CD14-positive monocyte (primary cell): ENCODE measurements around the gene ATF1. TPM values are rescaled to one million over a fixed set of nuclear protein-coding genes. Genes with fewer than 3 reads are reported as not detected.

Experiments used
- DNase-seq, 3 donors: peaks; one replicate each; pipeline ENCODE4 v3.0.0-alpha.2; 2011 to 2022
- H2AFZ ChIP-seq: 2 replicates; pipeline ENCODE4 v1.6.0; 2012; ENCODE audit warnings: mild to moderate bottlenecking, low read depth, low read length, inconsistent platforms; ENCODE audit not compliant: insufficient read depth, poor library complexity, severe bottlenecking
- H3K27ac ChIP-seq, 2 donors: 1 replicate in 1 of 2; 2 replicates in 1 of 2; pipeline ENCODE4 v1.5.1; 2012 to 2013; ENCODE audit warnings: low read length in 2 of 2, control low read depth in 1 of 2, inconsistent platforms in 1 of 2, low read depth in 1 of 2, mild to moderate bottlenecking in 1 of 2
- H3K27me3 ChIP-seq, 2 donors: one replicate each; pipeline versions ENCODE4 v1.6.0 to v1.6.1; 2011 to 2013; ENCODE audit warnings: low read length in 2 of 2; ENCODE audit not compliant: control insufficient read depth in 2 of 2, insufficient read depth in 2 of 2
- H3K36me3 ChIP-seq, 2 donors: replicated peaks in 1 of 2; 1 replicate in 1 of 2; 2 replicates in 1 of 2; pipeline versions ENCODE4 v1.5.1 to v1.6.1; 2012 to 2013; ENCODE audit warnings: low read length in 2 of 2, control low read depth in 1 of 2, inconsistent platforms in 1 of 2, mild to moderate bottlenecking in 1 of 2; ENCODE audit not compliant: insufficient read depth in 2 of 2, control insufficient read depth in 1 of 2
- H3K4me1 ChIP-seq, 2 donors: 1 replicate in 1 of 2; 2 replicates in 1 of 2; pipeline versions ENCODE4 v1.5.1 to v1.6.1; 2012 to 2013; ENCODE audit warnings: low read length in 2 of 2, control low read depth in 1 of 2, inconsistent platforms in 1 of 2, mild to moderate bottlenecking in 1 of 2, moderate library complexity in 1 of 2; ENCODE audit not compliant: insufficient read depth in 2 of 2, control insufficient read depth in 1 of 2
- H3K4me2 ChIP-seq: replicated peaks from 2 replicates; pipeline ENCODE3; 2012; ENCODE audit warnings: low read length, moderate library complexity, mild to moderate bottlenecking; ENCODE audit not compliant: poor library complexity, severe bottlenecking; ENCODE audit errors: extremely low read depth
- H3K4me3 ChIP-seq, 3 experiments: fragments of 200-600 bp in 1 of 3; sonication (generic) in 1 of 3; replicated peaks in 1 of 3; 1 replicate in 2 of 3; 2 replicates in 1 of 3; pipeline ENCODE4 v1.5.1; 2011 to 2013; ENCODE audit warnings: low read length in 3 of 3, mild to moderate bottlenecking in 3 of 3, control low read depth in 2 of 3, low read depth in 2 of 3, inconsistent platforms in 1 of 3, moderate library complexity in 1 of 3
- H3K79me2 ChIP-seq: 2 replicates; pipeline ENCODE4 v1.6.0; 2012; ENCODE audit warnings: mild to moderate bottlenecking, control low read depth, inconsistent platforms, low read length, moderate library complexity; ENCODE audit not compliant: insufficient read depth
- H3K9ac ChIP-seq: 2 replicates; pipeline ENCODE4 v1.6.0; 2017; ENCODE audit warnings: low read length, mild to moderate bottlenecking; ENCODE audit not compliant: insufficient read depth, poor library complexity, severe bottlenecking
- H3K9me3 ChIP-seq, 2 donors: replicated peaks in 1 of 2; 1 replicate in 1 of 2; 2 replicates in 1 of 2; pipeline versions ENCODE4 v1.5.1 to v1.6.1; 2012 to 2013; ENCODE audit warnings: low read length in 2 of 2, control low read depth in 1 of 2; ENCODE audit not compliant: control insufficient read depth in 1 of 2, insufficient read depth in 1 of 2
- H4K20me1 ChIP-seq: 2 replicates; pipeline ENCODE4 v1.6.0; 2012; ENCODE audit warnings: mild to moderate bottlenecking, low read length, control low read depth, moderate library complexity; ENCODE audit not compliant: insufficient read depth
- H3K27ac Mint-ChIP-seq, 7 donors: one replicate each; pipeline ENCODE4 v1.8.0; 2020; ENCODE audit warnings: mild to moderate bottlenecking in 7 of 7, mixed read lengths in 7 of 7, moderate library complexity in 6 of 7, inconsistent platforms in 2 of 7
- H3K27me3 Mint-ChIP-seq, 3 donors: one replicate each; pipeline ENCODE4 v1.8.0; 2021 to 2022; ENCODE audit warnings: low read depth in 3 of 3, mild to moderate bottlenecking in 3 of 3, mixed read lengths in 3 of 3, moderate library complexity in 3 of 3, inconsistent platforms in 1 of 3
- H3K36me3 Mint-ChIP-seq, 2 donors: one replicate each; pipeline ENCODE4 v1.8.0; 2020; ENCODE audit warnings: mixed read lengths in 2 of 2, inconsistent platforms in 1 of 2, mild to moderate bottlenecking in 1 of 2
- H3K4me1 Mint-ChIP-seq: one replicate; pipeline ENCODE4 v1.8.0; 2020; ENCODE audit warnings: mild to moderate bottlenecking, mixed read lengths
- H3K4me3 Mint-ChIP-seq, 2 donors: one replicate each; pipeline ENCODE4 v1.8.0; 2020; ENCODE audit warnings: mild to moderate bottlenecking in 2 of 2, mixed read lengths in 2 of 2, moderate library complexity in 1 of 2
- H3K9me3 Mint-ChIP-seq, 7 donors: one replicate each; pipeline ENCODE4 v1.8.0; 2020 to 2022; ENCODE audit warnings: mixed read lengths in 7 of 7, mild to moderate bottlenecking in 6 of 7, moderate library complexity in 6 of 7, inconsistent platforms in 2 of 7
- CTCF ChIP-seq: fragments of 200-600 bp; IDR thresholded peaks from one replicate; pipeline ENCODE4 v1.8.0; 2022; ENCODE audit warnings: antibody characterized with exemption, mild to moderate bottlenecking
- WGBS: methylation state at CpG from one replicate; pipeline ENCODE4 v1.1.5; 2013; ENCODE audit warnings: missing lambda C conversion rate; ENCODE audit not compliant: insufficient coverage; 5-methylcytosine and 5-hydroxymethylcytosine counted together
- intact Hi-C, 2 donors: fragments of 100-400 bp; cut with micrococcal nuclease; formaldehyde crosslinking; loops; one replicate each; pipeline versions ENCODE4 v1.15.0 to v1.15.1; 2023
- polyA plus RNA-seq, 3 donors: library from polyadenylated mRNA; depleted of rRNA in 1 of 3; unstranded in 2 of 3; stranded (reverse) in 1 of 3; fragments of 300-500 nt in 2 of 3; fragments of >200 nt in 1 of 3; fragmentation: Illumina TruSeq in 2 of 3; gene quantifications; 1 replicate in 2 of 3; 2 replicates in 1 of 3; pipeline ENCODE4 v1.2.3, GENCODE V29; 2012 to 2021

The ATF1 gene
- polyA plus RNA-seq, 3 donors: 12.6 to 21.9 (median 21.5) TPM

DNA sequence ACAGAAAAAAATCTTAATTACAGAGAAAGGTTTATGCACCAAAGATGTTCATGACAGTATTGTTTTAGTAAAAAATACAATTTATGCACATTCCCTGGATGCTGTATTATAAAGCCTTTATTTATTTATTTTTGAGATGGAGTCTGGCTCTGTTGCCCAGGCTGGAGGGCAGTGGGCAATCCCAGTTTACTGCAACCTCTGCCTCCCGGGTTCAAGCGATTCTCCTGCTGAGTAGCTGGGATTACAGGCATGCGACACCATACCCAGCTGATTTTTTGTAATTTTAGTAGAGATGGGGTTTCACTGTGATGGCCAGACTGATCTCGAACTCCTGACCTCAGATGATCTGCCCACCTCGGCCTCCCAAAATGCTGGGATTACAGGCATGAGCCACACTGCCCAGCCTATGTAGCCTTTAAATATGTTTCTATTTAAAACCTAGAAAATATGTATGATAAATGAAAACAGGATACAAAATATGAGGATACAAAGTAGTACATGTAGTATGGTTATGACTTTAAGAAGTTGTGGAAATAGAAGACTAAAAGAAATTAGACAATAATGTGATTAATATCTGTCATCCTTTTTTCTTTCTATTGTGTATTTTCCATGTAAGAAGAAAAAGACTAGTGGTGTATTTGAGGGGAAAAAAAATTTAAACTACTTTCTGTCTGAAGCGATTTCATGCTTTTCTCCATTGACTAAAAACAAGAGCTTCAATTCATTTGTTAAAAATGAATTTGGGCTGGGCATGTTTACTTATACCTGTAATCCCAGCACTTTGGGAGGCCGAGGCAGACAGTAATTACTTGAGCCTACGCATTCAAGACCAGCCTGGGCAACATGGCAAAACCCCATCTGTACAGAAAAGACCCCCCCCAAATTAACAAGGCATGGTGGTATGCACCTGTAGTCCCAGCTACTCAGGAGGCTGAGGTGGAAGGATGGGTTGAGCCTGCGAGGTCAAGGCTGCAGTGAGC, 13.1 kb downstream of the ATF1 start:
- H3K27me3 ChIP-seq: no peaks in the 10 kb centered on the region
- H3K4me1 ChIP-seq: no peaks in the 10 kb centered on the region
- intact Hi-C loops: no loop called here
- peaks cover 58% of the 10 kb centered on the region for H4K20me1 ChIP-seq
- no peak overlapping the region for H3K9ac ChIP-seq
- Mint-ChIP-seq H3K27ac (peak overlapping the region in 1 of 7 donors; percentile 61), H3K4me3 (no peak overlapping the region), H3K4me1 (no peaks in the 10 kb centered on the region), H3K27me3 (no peaks in the 10 kb centered on the region), H3K36me3 (peaks cover 24 to 42% of the 10 kb centered on the region in 2 donors), H3K9me3 (peaks cover 0 to 2% (median 0%) of the 10 kb centered on the region in 7 donors)
- no peak for DNase-seq
- no peak overlapping the region for H3K4me2 ChIP-seq
- H3K9me3 ChIP-seq: no peaks in the 10 kb centered on the region
- H2AFZ ChIP-seq: no peak overlapping the region
- WGBS: 100% methylated on average over 3 of the region's 9 CpGs
- H3K4me3 ChIP-seq: no peak overlapping the region
- H3K36me3 ChIP-seq: peaks cover 18 to 28% of the 10 kb centered on the region in 2 donors
- H3K27ac ChIP-seq: no peak overlapping the region
- TF ChIP-seq CTCF: no peak
- H3K79me2 ChIP-seq: peaks cover 82% of the 10 kb centered on the region

GRCh38 chr12:50778663-50779590, 15.0 kb downstream of the ATF1 start:
- H3K79me2 ChIP-seq: peaks cover 65% of the 10 kb centered on the region
- peak overlapping the region in 4 of 7 donors; percentile 43 to 80 (median 54) for H3K27ac Mint-ChIP-seq
- peaks cover 0 to 2% (median 0%) of the 10 kb centered on the region in 7 donors for H3K9me3 Mint-ChIP-seq
- no peak overlapping the region for H3K4me3 ChIP-seq
- no peaks in the 10 kb centered on the region for H3K27me3 ChIP-seq
- no peaks in the 10 kb centered on the region for H3K27me3 Mint-ChIP-seq
- no peaks in the 10 kb centered on the region for H3K4me1 Mint-ChIP-seq
- no peak overlapping the region for H3K27ac ChIP-seq
- intact Hi-C loops: no loop called here
- H3K4me1 ChIP-seq: no peaks in the 10 kb centered on the region
- no peak overlapping the region for H2AFZ ChIP-seq
- H3K4me2 ChIP-seq: no peak overlapping the region
- no peak for DNase-seq
- 79% methylated on average over 3 of the region's 8 CpGs for WGBS
- H3K36me3 Mint-ChIP-seq: peaks cover 14 to 41% of the 10 kb centered on the region in 2 donors
- H4K20me1 ChIP-seq: peaks cover 40% of the 10 kb centered on the region
- TF ChIP-seq CTCF: no peak
- no peak overlapping the region for H3K9ac ChIP-seq
- no peaks in the 10 kb centered on the region for H3K9me3 ChIP-seq
- H3K36me3 ChIP-seq: peaks cover 21 to 31% of the 10 kb centered on the region in 2 donors
- H3K4me3 Mint-ChIP-seq: no peak overlapping the region
